Activated T-helper 2 cell treated with anti-CD3 and anti-CD28 coated beads, Interferon-gamma antibody, Interleukin-2, Interleukin-4, amounts not matched to agents 10 μg/mL and 5 μg/mL and 100 μg/mL, durations not matched to agents 14 hours and 24 hours and 36 hours (primary cell): ENCODE results near the gene PRTN3. TPM values are rescaled to one million over a fixed set of nuclear protein-coding genes. Genes with fewer than 3 reads are reported as not detected.
"Not testable (repeated sequence)": the region's sequence is repeated elsewhere in the genome, so short reads cannot be mapped to it uniquely, and the experiment has no call there.

Experiments
- DNase-seq: peaks from one replicate; pipeline ENCODE4 v3.0.0; 2021; ENCODE audit warnings: low spot score
- H3K27ac Mint-ChIP-seq: one replicate; pipeline ENCODE4 v1.8.0; 2021; ENCODE audit warnings: mixed read lengths
- H3K27me3 Mint-ChIP-seq: one replicate; pipeline ENCODE4 v1.8.0; 2021; ENCODE audit warnings: low read depth, mixed read lengths
- H3K36me3 Mint-ChIP-seq: one replicate; pipeline ENCODE4 v1.8.0; 2021; ENCODE audit warnings: low read depth, mixed read lengths
- H3K4me1 Mint-ChIP-seq: one replicate; pipeline ENCODE4 v1.8.0; 2021; ENCODE audit warnings: low read depth, mixed read lengths
- H3K4me3 Mint-ChIP-seq: one replicate; pipeline ENCODE4 v1.8.0; 2021; ENCODE audit warnings: low read depth, mild to moderate bottlenecking, moderate library complexity, mixed read lengths
- H3K9me3 Mint-ChIP-seq: one replicate; pipeline ENCODE4 v1.8.0; 2021; ENCODE audit warnings: mixed read lengths
- intact Hi-C: fragments of 100-400 bp; cut with micrococcal nuclease; formaldehyde crosslinking; loops from one replicate; pipeline ENCODE4 v1.15.1; 2023
- total RNA-seq: library from RNA; stranded (reverse); gene quantifications from 2 replicates; pipeline ENCODE4 v1.2.3, GENCODE V29; 2022

PRTN3 gene
- total RNA-seq, 1 donor from 2014 or later: not detected

DNA sequence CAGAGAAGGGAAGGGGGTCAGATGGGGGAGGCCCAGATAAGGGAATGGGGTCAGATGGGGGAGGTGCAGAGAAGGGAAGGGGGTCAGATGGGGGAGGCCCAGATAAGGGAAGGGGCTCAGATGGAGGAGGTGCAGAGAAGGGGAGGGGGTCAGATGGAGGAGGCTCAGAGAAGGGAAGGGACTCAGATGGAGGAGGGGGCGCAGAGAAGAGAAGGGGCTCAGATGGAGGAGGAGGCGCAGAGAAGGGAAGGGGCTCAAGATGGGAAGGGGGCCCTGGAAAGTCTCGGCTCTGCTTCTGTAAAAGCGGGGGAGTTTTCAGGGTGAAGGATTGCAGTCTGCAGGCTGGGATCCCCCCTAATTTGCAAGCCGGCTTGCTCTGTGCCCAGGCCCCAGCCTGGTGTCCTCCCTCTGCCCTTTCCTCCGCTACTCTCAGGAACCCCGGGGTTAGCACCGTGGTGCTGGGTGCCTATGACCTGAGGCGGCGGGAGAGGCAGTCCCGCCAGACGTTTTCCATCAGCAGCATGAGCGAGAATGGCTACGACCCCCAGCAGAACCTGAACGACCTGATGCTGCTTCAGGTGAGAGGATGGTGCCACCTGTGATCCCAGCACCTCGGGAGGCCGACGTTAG is 11.6 kb upstream of the PRTN3 start:
- Mint-ChIP-seq H3K36me3 (no peaks in the 10 kb centered on the region), H3K27ac (no peak overlapping the region), H3K27me3 (peaks cover 2% of the 10 kb centered on the region), H3K9me3 (no peaks in the 10 kb centered on the region), H3K4me1 (no peaks in the 10 kb centered on the region), H3K4me3 (no peak overlapping the region)
- no peak for DNase-seq
- intact Hi-C loops: no loop called here

GRCh38 chr19:831407-832369 is 9.1 kb upstream of the PRTN3 start:
- H3K4me1 Mint-ChIP-seq: peaks cover 3% of the 10 kb centered on the region
- DNase-seq: no peak
- peaks cover 5% of the 10 kb centered on the region for H3K27me3 Mint-ChIP-seq
- H3K27ac Mint-ChIP-seq: no peak overlapping the region
- no peaks in the 10 kb centered on the region for H3K9me3 Mint-ChIP-seq
- no peak overlapping the region for H3K4me3 Mint-ChIP-seq
- no peaks in the 10 kb centered on the region for H3K36me3 Mint-ChIP-seq
- intact Hi-C loops: loop anchor here (10.0 kb wide), 1 partner anchor 57 kb away; no protein-coding TSS in a partner anchor

DNA sequence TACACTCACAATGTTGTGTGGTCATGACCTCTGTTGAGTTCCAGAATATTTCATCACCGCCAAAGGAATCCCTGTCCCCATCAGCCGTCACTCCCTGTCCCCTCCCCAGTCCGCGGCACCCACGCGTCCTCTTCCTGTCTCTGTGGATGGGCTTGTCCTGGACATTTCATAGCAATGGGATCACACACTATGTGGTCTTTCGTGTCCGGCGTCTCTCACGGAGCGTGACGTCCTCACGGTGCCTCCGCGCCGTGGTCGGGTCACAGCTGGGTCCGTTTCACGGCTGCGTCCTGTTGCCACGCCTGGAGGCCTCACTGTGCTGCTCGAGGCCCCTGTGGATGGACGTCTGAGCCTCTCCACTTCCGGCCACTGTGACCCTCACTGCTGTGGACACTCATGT is 6.6 kb upstream of the PRTN3 start:
- Mint-ChIP-seq H3K4me3 (no peak overlapping the region), H3K27ac (no peak overlapping the region), H3K27me3 (peaks cover 8% of the 10 kb centered on the region), H3K4me1 (peaks cover 3% of the 10 kb centered on the region), H3K36me3 (no peaks in the 10 kb centered on the region), H3K9me3 (no peaks in the 10 kb centered on the region)
- no peak for DNase-seq
- intact Hi-C loops: loop anchor here (10.0 kb wide), 1 partner anchor 59 kb away; no protein-coding TSS in a partner anchor

DNA sequence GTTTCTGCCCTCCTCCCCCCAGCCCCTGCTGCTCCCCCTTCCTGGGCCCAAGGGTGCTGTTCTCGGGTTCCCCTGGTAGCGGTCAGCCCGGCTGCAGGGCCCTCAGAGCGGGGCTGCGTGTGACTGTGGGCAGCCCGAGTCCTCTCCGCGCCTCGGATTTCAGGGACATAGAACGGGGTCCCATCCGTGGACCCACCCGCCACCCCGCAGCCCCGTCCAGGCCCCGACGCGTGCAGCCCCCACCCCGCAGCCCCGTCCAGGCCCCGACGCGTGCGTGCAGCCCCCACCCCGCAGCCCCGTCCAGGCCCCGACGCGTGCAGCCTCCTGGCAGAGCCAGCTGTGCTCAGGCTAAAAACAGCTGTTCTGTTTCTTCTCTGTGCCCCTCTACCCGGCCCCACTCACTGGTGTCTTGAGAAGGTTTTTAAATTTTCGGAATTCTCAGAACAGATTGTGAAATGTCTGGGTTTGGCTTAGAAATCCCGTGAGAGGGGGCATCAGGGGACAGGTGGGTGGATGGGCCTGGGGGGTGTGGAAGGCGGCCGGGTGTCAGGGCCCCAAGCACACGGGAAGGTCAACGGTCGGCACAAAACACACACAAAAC is 5.5 kb upstream of the PRTN3 start:
- no peak overlapping the region for H3K27ac Mint-ChIP-seq
- H3K9me3 Mint-ChIP-seq: no peaks in the 10 kb centered on the region
- no peak for DNase-seq
- peaks cover 3% of the 10 kb centered on the region for H3K4me1 Mint-ChIP-seq
- H3K36me3 Mint-ChIP-seq: no peaks in the 10 kb centered on the region
- intact Hi-C loops: loop anchor here (10.0 kb wide), 1 partner anchor 61 kb away; no protein-coding TSS in a partner anchor
- peaks cover 8% of the 10 kb centered on the region for H3K27me3 Mint-ChIP-seq
- H3K4me3 Mint-ChIP-seq: no peak overlapping the region

DNA sequence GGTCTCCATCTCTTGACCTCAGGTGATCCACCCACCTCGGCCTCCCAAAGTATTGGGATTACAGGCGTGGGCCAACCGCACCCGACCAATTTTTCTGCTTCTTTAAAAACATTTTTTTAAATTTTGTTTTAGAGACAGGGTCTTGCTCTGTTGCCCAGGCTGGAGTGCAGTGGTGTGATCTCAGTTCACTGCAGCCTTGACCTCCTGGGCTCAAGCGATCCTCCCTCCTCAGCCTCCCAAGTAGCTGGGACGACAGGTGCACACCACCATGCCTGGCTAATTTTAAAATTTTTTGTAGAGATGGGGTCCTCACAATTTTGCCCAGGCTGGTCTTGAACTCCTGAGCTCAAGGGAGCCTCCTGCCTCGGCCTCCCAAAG is 2.0 kb downstream of the PRTN3 start:
- H3K4me3 Mint-ChIP-seq, intact Hi-C loops, H3K9me3 Mint-ChIP-seq, H3K4me1 Mint-ChIP-seq, H3K27ac Mint-ChIP-seq, DNase-seq, H3K36me3 Mint-ChIP-seq: not testable (repeated sequence)
- peaks cover 16% of the 10 kb centered on the region for H3K27me3 Mint-ChIP-seq

- no peak overlapping the region for H3K27ac Mint-ChIP-seq
- intact Hi-C loops: no loop called here
Observed at GRCh38 chr19:843180-843835, 2.5 kb downstream of the PRTN3 start.

GRCh38 chr19:843836-844545 is 3.2 kb downstream of the PRTN3 start:
- H3K36me3 Mint-ChIP-seq: no peaks in the 10 kb centered on the region
- no peaks in the 10 kb centered on the region for H3K9me3 Mint-ChIP-seq
- intact Hi-C loops: no loop called here
- peaks cover 16% of the 10 kb centered on the region for H3K27me3 Mint-ChIP-seq
- DNase-seq: no peak
- H3K4me1 Mint-ChIP-seq: no peaks in the 10 kb centered on the region
- no peak overlapping the region for H3K27ac Mint-ChIP-seq
- no peak overlapping the region for H3K4me3 Mint-ChIP-seq

More at GRCh38 chr19:843180-843835, 2.5 kb downstream of the PRTN3 start:
- H3K4me3 Mint-ChIP-seq: no peak overlapping the region
- no peaks in the 10 kb centered on the region for H3K36me3 Mint-ChIP-seq
- no peaks in the 10 kb centered on the region for H3K9me3 Mint-ChIP-seq
- peaks cover 16% of the 10 kb centered on the region for H3K27me3 Mint-ChIP-seq
- no peaks in the 10 kb centered on the region for H3K4me1 Mint-ChIP-seq
- DNase-seq: no peak

- Mint-ChIP-seq H3K27ac (no peak overlapping the region), H3K9me3 (no peaks in the 10 kb centered on the region), H3K27me3 (peaks cover 16% of the 10 kb centered on the region), H3K4me1 (no peaks in the 10 kb centered on the region), H3K4me3 (no peak overlapping the region), H3K36me3 (no peaks in the 10 kb centered on the region)
- DNase-seq: no peak
- intact Hi-C loops: no loop called here
Observed at GRCh38 chr19:844546-844971, 3.8 kb downstream of the PRTN3 start.

DNA sequence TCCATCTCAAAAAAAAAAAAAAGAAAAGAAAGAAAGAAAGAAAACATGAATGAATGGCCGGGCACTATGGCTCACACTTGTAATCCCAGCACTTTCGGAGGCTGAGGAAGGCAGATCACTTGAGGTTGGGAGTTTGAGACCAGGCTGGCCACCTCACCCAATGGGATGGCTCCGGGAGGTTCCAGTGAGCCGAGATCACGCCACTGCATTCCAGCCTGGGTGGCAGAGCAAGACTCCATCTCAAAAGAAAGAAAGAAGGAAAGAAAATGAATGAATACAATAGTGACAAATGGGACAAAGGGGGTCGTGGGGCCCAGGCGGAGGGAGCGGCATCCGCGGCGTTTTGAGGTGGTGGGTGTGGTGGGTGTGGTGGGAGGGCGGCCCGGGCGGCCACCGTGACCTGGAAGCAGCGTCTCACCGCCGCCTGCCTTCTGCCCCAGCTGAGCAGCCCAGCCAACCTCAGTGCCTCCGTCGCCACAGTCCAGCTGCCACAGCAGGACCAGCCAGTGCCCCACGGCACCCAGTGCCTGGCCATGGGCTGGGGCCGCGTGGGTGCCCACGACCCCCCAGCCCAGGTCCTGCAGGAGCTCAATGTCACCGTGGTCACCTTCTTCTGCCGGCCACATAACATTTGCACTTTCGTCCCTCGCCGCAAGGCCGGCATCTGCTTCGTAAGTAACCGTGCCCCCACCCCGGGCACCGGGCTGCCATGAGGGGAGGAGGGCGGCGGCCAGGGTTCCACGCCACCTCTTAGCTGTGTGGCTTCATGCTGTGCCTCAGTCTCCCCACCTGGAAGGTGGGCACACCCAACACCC is 5.1 kb downstream of the PRTN3 start:
- Mint-ChIP-seq H3K4me3 (no peak overlapping the region), H3K27ac (no peak overlapping the region), H3K9me3 (no peaks in the 10 kb centered on the region), H3K27me3 (peaks cover 16% of the 10 kb centered on the region), H3K4me1 (no peaks in the 10 kb centered on the region), H3K36me3 (no peaks in the 10 kb centered on the region)
- no peak for DNase-seq
- intact Hi-C loops: no loop called here

DNA sequence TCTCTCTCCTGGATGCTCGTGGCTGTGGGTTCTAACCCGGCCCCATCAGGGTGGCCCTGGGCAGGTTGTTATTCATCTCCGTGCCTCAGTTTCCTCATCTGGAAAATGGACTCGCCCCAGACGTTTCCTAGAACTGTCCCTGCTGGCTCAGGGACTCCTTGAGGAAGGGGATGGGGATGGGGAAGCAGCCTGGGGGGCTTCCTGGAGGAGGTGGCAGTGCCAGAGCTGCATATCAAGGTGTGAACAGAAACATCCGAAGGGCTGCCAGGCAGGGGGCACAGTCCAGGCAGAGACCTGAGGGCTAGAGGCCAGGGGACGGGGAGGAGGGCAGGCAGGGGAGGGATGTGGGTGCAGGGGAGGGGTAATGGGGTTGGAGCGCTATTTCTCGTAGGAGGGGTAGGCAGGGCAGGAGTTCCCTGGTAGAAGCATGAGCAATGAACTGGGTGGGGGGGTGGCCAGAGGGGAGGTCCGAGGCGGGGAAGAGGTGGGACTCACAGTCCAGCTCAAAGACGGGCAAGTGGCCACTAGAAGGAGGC is 7.7 kb downstream of the PRTN3 start:
- Mint-ChIP-seq H3K4me1 (no peaks in the 10 kb centered on the region), H3K27me3 (peaks cover 9% of the 10 kb centered on the region), H3K4me3 (no peak overlapping the region), H3K27ac (no peak overlapping the region), H3K36me3 (no peaks in the 10 kb centered on the region), H3K9me3 (no peaks in the 10 kb centered on the region)
- no peak for DNase-seq
- intact Hi-C loops: no loop called here

- H3K27ac Mint-ChIP-seq, H3K9me3 Mint-ChIP-seq, H3K4me1 Mint-ChIP-seq, H3K36me3 Mint-ChIP-seq, DNase-seq, H3K4me3 Mint-ChIP-seq, intact Hi-C loops, H3K27me3 Mint-ChIP-seq: not testable (repeated sequence)
Observed at GRCh38 chr19:849195-849594, 8.4 kb downstream of the PRTN3 start.
